ENCODE measurements around the gene PADI6. TPM values are rescaled to one million over a fixed set of nuclear protein-coding genes. Genes with fewer than 3 reads are reported as not detected.
"Not testable (repeated sequence)": the region's sequence is repeated elsewhere in the genome, so short reads cannot be mapped to it uniquely, and the experiment has no call there.

PADI6 gene
- total RNA-seq, 1 donor from 2014 or later: not detected

DNA sequence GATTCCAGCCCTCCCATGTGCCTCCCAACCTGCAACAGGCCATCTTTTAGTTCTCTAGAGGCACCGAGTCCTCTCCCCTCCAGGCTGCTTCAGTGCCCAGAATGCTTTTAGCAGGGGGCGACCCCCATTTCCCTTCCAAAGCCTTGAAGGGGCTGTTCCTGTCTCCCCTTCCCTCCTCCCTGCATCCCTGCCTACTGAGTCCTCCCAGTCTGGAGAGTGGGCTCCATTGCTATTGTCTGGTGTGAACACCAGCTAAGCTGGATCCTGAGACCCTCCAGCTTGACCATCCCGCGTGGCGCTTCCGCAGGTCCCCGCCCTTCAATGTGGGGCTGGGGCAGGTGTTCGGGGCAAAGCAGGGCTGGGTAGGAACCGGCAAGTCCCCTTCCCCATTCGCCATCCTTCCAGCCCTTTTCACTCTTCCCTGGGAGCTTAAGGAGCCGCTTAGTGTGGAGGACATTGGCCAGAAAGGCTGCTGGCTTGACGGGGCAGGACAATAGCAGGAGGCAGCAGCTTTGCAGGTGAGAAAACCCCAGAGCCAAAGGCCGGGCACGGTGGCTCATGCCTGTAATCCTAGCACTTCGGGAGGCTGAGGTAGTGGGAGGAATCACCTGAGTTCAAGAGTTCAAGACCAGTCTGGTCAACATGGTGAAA is 32.2 kb downstream of the PADI6 start:
- no peak for DNase-seq (ENCODE audit: low spot score)

DNA sequence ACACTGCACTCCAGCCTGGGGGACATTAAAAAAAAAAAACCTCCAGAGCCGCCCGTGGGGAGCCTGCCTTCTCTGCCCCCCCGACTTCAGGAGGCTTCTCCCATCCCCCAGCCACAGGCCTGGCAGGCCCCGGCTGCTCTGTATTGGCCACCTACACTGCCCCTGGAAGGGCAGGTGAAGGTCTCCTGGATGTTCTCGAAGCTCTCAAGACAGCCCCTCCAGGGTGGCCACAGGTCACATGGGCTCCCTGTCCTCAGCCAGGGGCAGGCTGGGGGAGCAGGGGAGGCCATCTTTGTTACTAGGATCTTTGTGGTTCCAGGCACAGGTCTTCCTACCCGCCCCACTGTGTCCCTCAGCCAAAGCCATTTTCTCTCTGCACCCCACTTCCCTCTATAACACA is 32.8 kb downstream of the PADI6 start:
- DNase-seq (ENCODE audit: low spot score): no peak

DNA sequence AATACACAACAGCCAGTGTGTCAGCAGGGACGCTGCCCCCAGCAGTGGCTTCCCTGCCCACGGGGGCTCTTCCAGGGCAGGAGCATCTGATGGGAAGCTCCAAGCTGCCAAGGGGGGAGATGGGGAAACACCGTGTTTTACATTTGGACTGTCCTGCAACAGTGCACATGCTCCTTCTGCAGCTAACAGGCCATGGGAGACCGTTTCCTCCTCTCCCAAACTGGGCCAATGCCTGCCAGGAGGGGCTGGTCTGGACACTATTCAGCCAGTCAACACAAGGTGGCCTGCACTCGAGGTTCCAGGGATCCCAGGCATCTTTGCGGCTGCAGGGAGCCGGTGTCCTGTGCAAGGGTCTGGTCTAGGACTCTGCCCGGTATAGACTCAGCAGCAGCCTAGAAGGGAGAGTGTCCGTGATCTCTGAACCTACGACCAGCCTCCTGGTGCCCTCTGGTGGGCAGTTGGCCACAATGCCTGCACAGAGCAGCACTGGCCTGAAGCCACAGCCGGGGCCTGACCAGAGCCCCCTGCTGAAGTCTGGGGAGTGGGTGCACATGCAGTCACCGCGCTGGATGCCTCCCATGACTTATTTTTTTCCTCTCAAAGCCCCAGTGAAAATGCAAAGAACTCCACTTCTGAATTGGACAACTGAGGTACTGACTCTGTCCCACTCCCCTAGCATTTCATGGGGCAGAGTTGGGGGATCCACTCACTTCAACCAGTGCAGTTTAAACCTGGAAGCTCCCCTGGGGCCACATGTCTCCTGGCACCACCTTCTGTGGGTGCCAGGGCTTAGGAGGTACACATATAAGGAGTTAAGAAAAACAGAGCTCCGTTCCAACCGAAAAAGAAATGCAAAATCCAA is 34.1 kb downstream of the PADI6 start:
- DNase-seq (ENCODE audit: low spot score): peak; percentile 42

DNA sequence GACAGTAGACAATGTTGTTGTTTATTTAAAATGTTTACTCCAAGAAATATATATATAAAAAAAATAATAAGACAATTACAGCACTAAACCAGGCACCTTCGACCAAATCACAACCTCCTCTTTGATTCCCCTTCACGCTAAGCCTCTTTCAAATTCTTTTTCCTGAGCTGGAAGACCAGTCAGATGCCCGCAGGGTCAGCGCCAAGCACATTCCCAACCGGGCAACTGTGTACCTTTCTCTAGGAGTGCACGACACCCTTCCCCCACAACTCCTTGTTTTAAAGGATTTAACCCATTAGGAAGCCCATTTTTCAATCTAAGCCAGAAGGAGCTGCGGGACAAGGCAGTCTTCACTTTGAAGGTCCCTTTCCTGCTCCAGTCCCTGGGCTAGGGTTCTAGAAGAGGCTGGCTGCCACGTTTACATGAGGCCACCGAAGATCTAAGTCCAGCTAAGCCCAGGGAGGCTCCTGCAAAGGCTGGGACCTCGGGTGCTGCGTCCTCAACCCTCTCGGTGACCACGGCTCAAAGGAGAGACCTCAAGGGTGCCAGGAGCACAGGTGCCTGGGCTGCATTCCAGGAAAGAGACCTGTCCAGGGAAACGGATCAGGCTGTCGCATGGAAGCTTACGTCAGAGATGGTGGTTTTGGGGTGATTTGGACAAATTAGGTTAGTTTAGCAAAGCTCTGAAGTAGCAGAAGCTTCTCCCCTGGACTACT is 34.9 kb downstream of the PADI6 start:
- not testable (repeated sequence) for DNase-seq (ENCODE audit: low spot score)

DNA sequence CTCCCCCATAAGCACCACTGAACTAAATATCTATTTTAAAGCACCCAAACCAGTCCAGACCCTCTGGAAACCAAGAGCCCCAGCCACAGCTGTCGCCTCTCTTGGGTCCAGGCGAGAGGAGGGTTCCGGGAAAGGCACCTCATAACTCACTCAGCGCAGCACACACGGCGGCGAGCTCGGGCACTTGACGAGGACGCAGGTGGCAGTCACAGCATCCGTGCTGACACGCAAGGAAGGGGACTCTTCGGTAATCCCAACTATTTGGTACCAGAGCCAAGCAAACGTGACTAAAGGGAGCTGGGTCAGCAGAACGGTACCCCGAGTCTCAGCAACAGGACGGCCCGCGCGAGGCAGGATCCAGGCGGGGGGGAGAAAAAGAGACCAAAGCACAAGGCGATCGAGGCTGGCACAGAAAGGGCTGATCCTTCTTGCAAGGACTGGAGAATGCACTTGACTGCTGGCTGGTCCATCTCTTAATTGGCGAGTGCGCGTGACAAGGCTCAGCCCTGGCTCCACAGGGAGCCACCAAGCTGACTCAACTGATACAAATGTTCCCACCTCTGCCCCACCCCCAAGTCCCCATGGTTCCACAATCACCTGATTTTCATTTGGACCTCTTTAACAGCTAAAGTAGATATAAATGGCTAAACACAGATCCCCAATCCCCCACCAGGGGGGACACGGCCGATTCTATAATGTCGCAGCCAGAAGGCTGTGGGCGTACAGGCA is 36.0 kb downstream of the PADI6 start:
- DNase-seq (ENCODE audit: low spot score): not testable (repeated sequence)

DNA sequence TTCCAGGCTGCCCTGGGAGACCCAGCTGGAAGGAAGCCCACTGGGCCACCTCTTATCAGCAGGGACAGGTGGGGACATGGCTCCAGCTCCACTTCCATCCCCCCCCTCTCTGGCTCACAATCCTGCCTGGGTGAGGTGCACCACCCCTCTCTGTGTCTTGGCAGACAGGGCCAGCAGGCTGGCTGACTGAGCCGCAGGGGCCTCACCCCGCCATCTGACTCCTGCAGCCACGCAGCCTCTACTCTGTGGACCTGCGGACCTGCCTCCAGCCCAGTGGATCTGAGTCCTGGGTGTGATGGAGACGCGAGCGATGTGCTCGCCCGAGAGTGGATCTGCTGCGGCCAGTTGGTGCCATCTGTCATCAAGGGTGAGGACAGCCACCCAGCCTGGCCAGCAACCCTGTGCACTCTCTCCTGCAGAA is 37.4 kb downstream of the PADI6 start:
- no peak for DNase-seq (ENCODE audit: low spot score)

DNA sequence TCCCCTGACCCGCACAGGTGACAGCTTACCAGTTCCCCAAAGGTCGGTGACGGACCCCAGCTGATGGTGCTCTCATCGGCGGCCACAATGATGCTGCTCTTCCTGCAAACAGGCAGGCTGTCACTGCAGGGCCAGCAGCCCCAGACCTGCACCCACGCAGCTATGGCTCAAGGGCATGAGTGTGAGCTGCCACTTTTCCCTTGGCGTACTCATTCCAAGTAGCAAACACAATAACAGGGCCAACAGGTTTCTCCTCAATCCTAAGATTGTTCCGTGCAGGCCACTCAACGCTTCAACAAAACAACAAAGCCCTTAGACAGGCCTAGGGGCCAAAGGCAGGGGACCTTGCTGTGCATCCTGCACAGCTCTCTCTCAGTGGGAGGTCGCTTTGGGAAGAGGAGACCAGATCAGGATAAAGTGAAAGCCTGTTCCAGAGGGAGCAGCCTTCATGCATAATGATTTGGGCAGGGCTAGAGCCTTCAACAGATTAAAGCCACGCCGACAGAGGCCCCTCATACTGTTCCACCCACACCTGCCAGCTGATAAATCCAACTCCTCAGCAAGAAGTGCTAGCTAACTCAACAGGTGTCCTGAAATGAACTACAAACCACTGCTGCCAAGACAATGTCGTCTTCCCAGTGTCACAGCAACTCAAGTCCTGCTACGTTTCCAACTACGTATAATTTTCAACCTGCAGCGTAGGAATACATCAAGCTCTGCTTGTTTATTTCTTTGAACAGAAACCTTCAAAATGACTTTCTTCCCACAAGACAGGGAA is 40.3 kb downstream of the PADI6 start:
- no peak for DNase-seq (ENCODE audit: low spot score)

DNA sequence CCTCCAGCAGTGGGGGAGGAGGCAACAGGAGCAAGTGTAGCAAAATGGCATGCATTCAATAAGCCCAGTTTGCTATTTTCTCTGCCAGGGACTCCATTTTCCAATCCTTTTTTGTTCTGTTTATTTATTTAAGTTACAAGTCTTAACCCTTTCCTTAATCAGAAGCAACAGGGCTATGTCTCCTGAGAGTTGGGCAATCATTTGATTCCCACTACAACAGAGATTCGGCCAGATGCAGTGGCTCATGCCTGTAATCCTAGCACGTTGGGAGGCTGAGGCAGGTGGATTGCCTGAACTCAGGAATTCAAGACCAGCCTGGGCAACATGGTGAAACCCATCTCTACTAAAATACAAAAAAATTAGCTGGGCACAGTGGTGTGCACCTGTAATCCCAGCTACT is 42.0 kb downstream of the PADI6 start:
- no peak for DNase-seq (ENCODE audit: low spot score)

DNA sequence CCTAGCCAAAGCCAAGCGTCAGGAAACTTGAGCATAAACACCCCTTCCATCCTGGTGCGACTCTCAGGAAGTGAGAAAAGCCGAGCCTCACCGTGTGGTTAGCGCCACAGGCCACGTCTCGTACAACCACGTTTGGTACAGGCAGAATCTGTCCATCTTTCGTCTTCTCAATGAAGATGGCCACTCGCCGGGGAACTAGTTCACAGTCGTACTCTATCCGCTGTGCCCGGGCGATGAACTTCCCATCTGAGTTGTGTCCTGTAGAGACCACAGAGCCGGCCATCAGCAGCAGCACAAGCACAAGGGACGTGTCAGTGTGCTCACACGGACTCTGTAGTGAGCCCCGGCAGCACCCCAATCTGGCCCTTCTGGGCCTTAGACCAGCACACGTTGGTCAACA is 44.4 kb downstream of the PADI6 start:
- DNase-seq (ENCODE audit: low spot score): no peak

DNA sequence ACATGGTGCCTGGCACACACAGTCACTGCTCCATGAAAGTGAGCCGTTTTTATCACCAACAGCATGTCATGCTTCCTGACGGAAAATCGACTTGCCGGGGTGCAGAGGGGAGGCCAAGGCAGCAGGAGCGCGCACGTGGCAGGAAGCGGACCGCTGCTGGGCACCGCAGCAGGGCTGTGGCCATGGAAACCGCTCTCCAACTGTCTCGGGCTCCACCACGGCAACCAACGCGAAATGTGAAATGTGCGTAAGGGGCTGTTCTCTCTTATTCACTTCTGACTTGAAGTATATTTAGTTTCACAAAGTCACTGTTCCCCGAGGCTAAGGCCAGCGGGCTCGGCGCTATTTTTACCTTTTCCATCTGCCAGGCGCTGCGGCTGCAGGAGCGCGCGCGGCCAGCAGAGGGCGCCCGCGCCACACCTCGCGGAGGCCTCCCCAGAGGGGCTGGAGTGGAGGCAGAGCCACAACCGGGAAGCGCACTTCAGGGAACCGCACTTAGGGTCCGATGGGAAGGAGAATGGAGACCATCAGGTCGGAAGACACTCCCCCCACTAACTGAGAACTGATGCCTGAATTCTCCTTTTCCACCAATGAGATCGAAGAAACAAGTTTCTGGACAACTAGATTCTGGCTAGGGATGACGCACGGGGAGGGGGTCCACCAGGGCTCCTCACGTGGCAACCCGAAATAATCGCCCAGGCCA is 47.8 kb downstream of the PADI6 start:
- DNase-seq (ENCODE audit: low spot score): peak; percentile 66

DNA sequence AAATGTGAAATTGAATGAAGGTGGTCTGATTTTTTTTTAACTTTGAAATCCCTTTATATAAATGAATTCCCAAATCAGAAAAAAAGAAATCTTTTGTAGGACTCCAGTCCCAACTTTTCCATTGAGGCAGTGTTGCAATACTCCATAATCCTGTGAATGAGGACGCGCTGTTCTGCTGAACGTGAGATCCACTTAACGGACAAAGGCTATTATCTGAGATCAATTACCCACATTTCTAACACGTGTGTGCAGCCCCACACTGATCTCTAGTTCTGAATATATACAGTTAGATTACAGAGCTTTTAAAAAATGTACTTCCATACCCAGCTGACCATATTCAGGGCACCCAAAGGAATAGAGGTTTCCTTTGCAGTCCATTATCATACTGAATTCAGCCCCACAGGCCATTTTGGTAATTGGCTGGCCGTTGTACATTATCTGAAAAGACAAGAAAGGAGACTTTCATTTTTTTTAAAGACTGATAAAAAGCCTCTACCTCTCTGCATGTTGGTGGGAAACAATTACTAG is 48.5 kb downstream of the PADI6 start:
- DNase-seq (ENCODE audit: low spot score): no peak

DNA sequence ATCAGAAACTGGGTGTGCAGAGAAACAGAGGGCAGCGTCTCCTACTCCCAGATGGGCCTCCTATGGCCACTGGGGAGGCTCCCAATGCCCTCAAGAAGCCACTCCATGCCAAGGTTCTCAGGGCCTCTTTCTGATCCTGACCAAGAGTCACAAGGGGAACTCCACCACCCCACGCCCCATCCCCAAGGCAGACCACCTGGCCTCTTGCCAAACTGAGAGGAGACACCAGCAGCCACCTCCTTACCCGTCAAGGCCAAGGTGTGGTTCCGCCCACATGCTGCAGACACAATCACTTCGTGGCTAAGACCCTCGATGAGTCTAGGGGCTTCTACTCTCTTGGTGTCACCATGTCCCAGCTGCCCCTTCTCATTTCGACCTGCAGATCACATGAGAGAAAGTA is 50.5 kb downstream of the PADI6 start:
- no peak for DNase-seq (ENCODE audit: low spot score)

DNA sequence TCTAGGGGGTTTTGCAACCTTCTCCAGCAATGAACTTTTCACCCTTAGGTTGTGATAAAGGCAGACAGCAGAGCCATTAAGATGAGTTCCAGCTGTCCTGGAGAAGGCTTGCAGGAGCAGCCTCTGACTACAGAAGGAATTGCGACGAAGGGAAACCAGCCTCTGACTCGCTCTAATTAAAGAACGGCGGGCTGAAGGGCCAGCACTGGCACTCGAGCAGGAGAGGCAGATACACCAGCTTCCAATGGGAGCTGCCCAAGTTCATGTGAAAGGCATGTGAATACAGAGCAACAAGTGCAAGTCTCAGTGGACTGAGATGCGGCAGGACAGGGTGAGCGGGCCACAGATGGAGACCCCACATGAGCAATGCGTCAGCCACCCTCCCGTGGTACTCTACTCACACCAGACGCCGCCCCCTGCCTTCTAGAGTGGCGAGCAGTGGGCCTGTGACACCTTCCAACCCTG is 51.8 kb downstream of the PADI6 start:
- DNase-seq (ENCODE audit: low spot score): peak; percentile 34

DNA sequence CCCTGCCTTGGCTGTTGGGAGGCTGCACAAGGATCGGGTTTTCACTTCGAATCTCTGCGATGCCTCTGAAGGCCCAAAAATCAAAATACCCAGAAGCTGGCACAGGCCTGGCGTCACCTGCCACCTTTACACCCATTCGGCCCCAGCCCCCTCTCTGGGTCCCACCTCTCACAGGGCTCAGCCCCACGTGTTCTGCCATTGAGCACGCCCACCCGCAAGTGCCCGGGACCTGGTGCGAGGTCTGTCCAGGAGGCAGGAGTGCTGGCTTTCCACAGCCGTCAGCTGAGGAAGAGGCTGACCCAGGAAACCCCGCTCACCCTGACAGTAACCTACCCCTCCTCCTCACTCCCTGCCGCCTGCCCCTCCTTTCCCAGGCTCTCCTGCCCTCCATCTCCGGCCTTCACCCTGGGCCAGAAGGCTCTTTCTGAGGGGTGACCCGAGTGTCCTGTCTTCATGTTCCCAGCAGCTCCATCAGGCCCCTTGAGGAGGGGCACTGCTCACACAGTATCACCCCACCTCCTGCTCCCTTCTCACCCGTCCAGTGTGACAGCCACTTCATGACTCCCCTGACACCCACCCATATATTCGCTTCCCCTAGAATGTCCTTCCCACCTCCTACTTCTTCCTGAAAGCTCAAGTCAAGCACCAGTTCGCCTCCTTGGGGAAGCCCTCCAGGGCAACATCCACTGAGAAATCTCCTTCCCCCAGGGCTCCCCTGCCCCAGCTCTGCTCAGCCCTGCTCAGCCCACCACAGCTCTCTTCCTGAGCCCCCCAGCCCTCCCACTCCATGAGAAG is 54.0 kb downstream of the PADI6 start:
- DNase-seq (ENCODE audit: low spot score): no peak

DNA sequence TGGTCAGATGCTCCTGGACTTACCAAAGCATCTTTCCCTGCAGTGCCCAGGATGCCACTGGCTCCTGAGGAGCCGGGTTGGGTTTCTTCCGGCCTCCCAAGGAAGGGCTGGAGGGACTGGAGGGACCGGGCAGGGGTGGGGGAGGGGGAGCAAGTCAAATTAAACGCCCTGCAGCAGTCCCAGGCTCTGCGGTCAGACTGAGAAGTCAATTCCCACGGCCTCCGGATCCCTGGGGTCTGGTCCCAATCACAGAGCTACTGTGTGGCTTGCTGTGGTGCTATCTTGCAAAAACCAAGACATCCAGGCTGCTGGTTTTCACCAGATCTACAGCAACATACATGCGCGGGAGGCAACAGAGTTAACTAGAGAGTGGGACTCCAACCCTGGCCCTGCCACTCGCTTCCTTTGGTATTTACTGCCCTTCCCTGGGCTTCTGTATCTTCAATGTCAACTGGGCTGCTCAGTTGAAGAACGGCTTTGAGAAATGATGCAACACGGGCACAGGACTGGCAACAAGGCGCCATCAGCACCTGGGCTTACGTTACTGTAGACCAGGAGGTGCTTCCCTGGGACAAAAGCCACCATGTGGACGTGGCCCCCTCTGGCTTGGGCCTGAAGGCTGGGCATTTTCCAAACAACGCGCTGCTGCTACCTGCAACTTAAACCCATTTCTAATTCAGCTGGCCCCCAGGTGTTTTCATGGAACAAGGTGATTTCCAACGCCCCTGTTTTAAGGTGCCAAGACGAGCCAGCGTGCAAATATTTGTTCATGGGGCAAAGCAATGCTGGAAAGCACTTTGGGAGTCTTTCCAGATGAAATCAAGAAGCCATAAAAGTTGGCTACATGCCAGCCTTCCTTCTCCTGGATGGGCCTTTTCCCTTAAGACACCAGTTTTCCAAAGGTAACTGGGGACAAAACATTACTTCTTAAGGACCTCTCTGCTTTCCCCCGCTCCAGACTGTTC is 56.0 kb downstream of the PADI6 start:
- DNase-seq (ENCODE audit: low spot score): no peak

DNA sequence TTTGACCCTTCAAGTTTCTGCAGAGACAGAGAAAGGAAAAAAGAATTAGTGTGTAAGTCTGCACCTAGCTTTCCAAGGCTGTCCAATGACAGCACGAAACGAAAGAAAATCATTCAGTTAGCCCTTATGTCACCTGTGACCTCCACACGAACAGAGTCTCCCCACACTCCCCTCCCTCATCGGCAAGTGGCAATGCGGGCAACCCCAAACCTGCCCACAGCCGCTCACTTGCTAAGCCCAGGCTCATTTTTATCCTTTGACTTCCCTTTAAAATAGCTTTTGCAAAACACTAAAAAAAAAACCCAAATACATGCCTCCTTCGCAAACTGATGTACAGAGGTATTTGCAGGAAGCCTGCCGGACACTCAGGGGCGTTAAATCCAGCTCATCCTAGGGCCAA is 57.2 kb downstream of the PADI6 start:
- no peak for DNase-seq (ENCODE audit: low spot score)

DNA sequence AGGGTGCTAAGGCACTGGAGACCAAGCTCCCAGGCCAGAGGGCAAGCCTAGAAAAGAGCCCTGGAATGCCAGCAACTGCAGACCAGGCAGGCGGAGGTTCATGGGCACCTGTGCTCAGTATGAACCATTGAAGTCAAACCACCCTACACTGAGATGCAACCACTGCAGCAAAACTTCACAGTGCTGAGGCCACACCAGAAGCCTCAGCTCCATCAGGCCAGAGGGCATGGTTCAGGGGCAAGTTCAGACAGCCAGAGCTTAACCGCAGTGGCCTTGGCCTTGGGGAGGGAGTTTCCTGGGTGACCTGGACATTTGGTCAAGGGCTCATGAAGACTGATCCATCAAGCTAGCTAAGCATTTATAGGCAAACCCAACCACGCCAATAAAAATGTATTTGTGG is 60.4 kb downstream of the PADI6 start:
- DNase-seq (ENCODE audit: low spot score): no peak

DNA sequence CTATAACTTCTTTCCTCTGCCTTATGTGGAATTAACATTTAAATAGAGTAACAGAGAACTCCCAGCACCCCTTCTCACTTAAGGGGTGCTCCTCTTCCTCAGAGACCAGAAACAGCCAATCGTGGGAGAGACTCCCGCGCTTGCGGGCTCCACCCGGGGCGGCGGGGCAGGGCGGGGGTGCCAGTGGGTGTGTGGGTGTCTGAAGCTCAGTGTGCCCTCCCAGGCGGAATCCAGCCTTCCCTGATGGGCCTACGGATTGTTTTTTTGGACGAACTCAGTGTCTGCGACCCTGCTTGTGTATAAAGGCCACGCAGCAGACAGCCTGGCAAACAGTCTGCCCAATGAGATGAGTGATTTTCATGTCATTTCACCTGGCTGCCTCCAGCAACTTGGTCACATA is 61.3 kb downstream of the PADI6 start:
- DNase-seq (ENCODE audit: low spot score): no peak
